GM10248 (cell line): ENCODE measurements around the gene IFIT3.
"Not testable (repeated sequence)": the region's sequence is repeated elsewhere in the genome, so short reads cannot be mapped to it uniquely, and the experiment has no call there.

Experiments used
- CTCF ChIA-PET: fragments of 300-600 bp; sonication (Branson Sonifier 250); formaldehyde crosslinking; extraction: SDS; loops from one replicate; lab custom pipeline; 2021; ENCODE audit warnings: antibody characterized with exemption; lab: Yijun Ruan, JAX
- POLR2A ChIA-PET: fragments of 350-650 bp; sonication (Branson Sonifier 250); formaldehyde crosslinking; extraction: SDS; loops from one replicate; lab custom pipeline; 2020; ENCODE audit warnings: antibody characterized with exemption; lab: Yijun Ruan, JAX
- DNase-seq: peaks from one replicate; pipeline ENCODE4 v3.0.0; 2012; ENCODE audit errors: extremely low spot score
- CTCF ChIP-seq: IDR thresholded peaks from 2 replicates; pipeline ENCODE4 v1.5.1; 2012; ENCODE audit warnings: mild to moderate bottlenecking, low read depth; ENCODE audit errors: extremely low read depth, missing control alignments, control extremely low read depth

The IFIT3 gene

GRCh38 chr10:89310056-89310893 lies 17.5 kb upstream of the IFIT3 start:
- CTCF ChIA-PET: interaction anchor here (0.8 to 2.8 kb wide), 3 partner anchors 9 to 59 kb away, joined by 3 to 8 read pairs (median 5); partner anchors contain the start of gene IFIT2
- no peak for DNase-seq
- no peak for TF ChIP-seq CTCF
- POLR2A ChIA-PET: no interaction called here

GRCh38 chr10:89312973-89313372 lies 14.8 kb upstream of the IFIT3 start:
- DNase-seq: no peak
- ChIA-PET POLR2A (no interaction called here), CTCF (interaction anchor here (1.6 kb wide), 1 partner anchor 10 kb away, joined by 6 read pairs; the partner anchor contains the start of gene IFIT2)
- TF ChIP-seq CTCF: no peak

GRCh38 chr10:89314676-89315075 lies 13.1 kb upstream of the IFIT3 start:
- CTCF ChIA-PET: interaction anchor here (1.1 to 2.2 kb wide), 2 partner anchors 7 to 382 kb away, joined by 3 to 6 read pairs; no protein-coding TSS in a partner anchor
- no peak for TF ChIP-seq CTCF

GRCh38 chr10:89318047-89318446 lies 9.8 kb upstream of the IFIT3 start:
- CTCF ChIA-PET: interaction anchor here (1.0 to 1.4 kb wide), 2 partner anchors 9 to 43 kb away, joined by 3 read pairs; no protein-coding TSS in a partner anchor
- DNase-seq, POLR2A ChIA-PET: not testable (repeated sequence)

More at GRCh38 chr10:89314676-89315075, 13.1 kb upstream of the IFIT3 start:
- POLR2A ChIA-PET: no interaction called here
- DNase-seq: no peak

GRCh38 chr10:89325081-89325480 lies 2.7 kb upstream of the IFIT3 start:
- DNase-seq, CTCF ChIA-PET, POLR2A ChIA-PET: not testable (repeated sequence)

- DNase-seq, POLR2A ChIA-PET, CTCF ChIA-PET: not testable (repeated sequence)
These were observed 1.9 kb upstream of the IFIT3 start for GRCh38 chr10:89325856-89326255.

- ChIA-PET CTCF (no interaction called here), POLR2A (no interaction called here)
- TF ChIP-seq CTCF: no peak
- DNase-seq: no peak
These were observed 1.4 kb downstream of the IFIT3 start for GRCh38 chr10:89329151-89329550.

- DNase-seq, POLR2A ChIA-PET: not testable (repeated sequence)
- CTCF ChIA-PET: interaction anchor here (1.4 kb wide), 1 partner anchor 18 kb away, joined by 4 read pairs; no protein-coding TSS in a partner anchor
These were observed 2.2 kb downstream of the IFIT3 start for GRCh38 chr10:89330014-89330413.
